ENCODE measurements around the gene ATP6V0E1.

- TF ChIP-seq HDAC6 (IDR thresholded peaks at IDR 0.05; ENCODE audit: low read depth, low read length) (no peak), POLR2A (IDR thresholded peaks at IDR 0.05; ENCODE audit: control extremely low read depth in 1 of 2, low read depth in 2 of 2, low read length in 2 of 2) (no peak), POLR2AphosphoS5 (IDR thresholded peaks at IDR 0.05; ENCODE audit: low read depth, low read length) (no peak), TAF1 (IDR thresholded peaks at IDR 0.05; ENCODE audit: low read depth, low read length) (no peak), JUN (IDR thresholded peaks at IDR 0.05; ENCODE audit: low read depth, low read length) (no peak), RAD21 (IDR thresholded peaks at IDR 0.05 in 1 of 2, conservative IDR thresholded peaks at IDR 0.05 in 1 of 2; ENCODE audit: low read depth in 2 of 2, low read length in 2 of 2) (no peak), ATF2 (IDR thresholded peaks at IDR 0.05; ENCODE audit: low read length) (no peak), MAX (IDR thresholded peaks at IDR 0.05) (no peak), CHD2 (IDR thresholded peaks at IDR 0.05; ENCODE audit: low read length) (no peak), EGR1 (IDR thresholded peaks at IDR 0.05; ENCODE audit: borderline replicate concordance, low read depth, low read length) (no peak), EP300 (IDR thresholded peaks at IDR 0.05; ENCODE audit: borderline replicate concordance in 1 of 2, low read depth in 2 of 2, low read length in 2 of 2) (no peak)
- TF ChIP-seq, protein P1, sequence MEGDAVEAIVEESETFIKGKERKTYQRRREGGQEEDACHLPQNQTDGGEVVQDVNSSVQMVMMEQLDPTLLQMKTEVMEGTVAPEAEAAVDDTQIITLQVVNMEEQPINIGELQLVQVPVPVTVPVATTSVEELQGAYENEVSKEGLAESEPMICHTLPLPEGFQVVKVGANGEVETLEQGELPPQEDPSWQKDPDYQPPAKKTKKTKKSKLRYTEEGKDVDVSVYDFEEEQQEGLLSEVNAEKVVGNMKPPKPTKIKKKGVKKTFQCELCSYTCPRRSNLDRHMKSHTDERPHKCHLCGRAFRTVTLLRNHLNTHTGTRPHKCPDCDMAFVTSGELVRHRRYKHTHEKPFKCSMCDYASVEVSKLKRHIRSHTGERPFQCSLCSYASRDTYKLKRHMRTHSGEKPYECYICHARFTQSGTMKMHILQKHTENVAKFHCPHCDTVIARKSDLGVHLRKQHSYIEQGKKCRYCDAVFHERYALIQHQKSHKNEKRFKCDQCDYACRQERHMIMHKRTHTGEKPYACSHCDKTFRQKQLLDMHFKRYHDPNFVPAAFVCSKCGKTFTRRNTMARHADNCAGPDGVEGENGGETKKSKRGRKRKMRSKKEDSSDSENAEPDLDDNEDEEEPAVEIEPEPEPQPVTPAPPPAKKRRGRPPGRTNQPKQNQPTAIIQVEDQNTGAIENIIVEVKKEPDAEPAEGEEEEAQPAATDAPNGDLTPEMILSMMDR (IDR thresholded peaks at IDR 0.05; ENCODE audit: control extremely low read depth in 1 of 3, insufficient read depth in 1 of 3, low read depth in 1 of 3, low read length in 3 of 3), result no peak
- TF ChIP-seq, protein P2, sequence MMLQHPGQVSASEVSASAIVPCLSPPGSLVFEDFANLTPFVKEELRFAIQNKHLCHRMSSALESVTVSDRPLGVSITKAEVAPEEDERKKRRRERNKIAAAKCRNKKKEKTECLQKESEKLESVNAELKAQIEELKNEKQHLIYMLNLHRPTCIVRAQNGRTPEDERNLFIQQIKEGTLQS (IDR thresholded peaks at IDR 0.05; ENCODE audit: insufficient read depth, low read depth, low read length), result no peak
Measured at GRCh38 chr5:173003360-173003759, 19.8 kb downstream of the ATP6V0E1 start.
